ENCODE data around the gene KRTAP12-3. TPM values are rescaled to one million over a fixed set of nuclear protein-coding genes. Genes with fewer than 3 reads are reported as not detected.

The KRTAP12-3 gene
- total and polyA plus RNA-seq, 2 donors (not counting 1 experiment from before 2014, with no cell fraction given) = not detected

- H4K20me1 ChIP-seq (ENCODE audit: control insufficient read depth, extremely low read depth, insufficient read depth, low read length) = no peaks in the 10 kb centered on the region
- H3K36me3 ChIP-seq (ENCODE audit: control insufficient read depth, insufficient read depth, low read length) = no peaks in the 10 kb centered on the region
- no peak overlapping the region for H3K4me3 ChIP-seq (replicated peaks in 1 of 4; ENCODE audit: control extremely low read depth in 1 of 4, insufficient read depth in 1 of 4, low read depth in 3 of 4, low read length in 4 of 4)
- no peak overlapping the region for H3K9ac ChIP-seq (ENCODE audit: insufficient read depth, low read length)
- H3K9me3 ChIP-seq (ENCODE audit: control insufficient read depth, insufficient read depth, low read depth, low read length) = no peaks in the 10 kb centered on the region
- no peak for DNase-seq (ENCODE audit: low read depth in 2 of 2)
- no peak overlapping the region for H2AFZ ChIP-seq (ENCODE audit: low read length)
- no peak for TF ChIP-seq CTCF (conservative IDR thresholded peaks at IDR 0.05 in 1 of 2, IDR thresholded peaks at IDR 0.05 in 1 of 2; ENCODE audit: low read depth in 1 of 2, low read length in 2 of 2)
- no peak for TF ChIP-seq EZH2 (IDR thresholded peaks at IDR 0.05; ENCODE audit: low read length, missing control alignments)
- H3K27me3 ChIP-seq (ENCODE audit: control insufficient read depth, insufficient read depth, low read length) = no peaks in the 10 kb centered on the region
- no peaks in the 10 kb centered on the region for H3K79me2 ChIP-seq (ENCODE audit: control insufficient read depth, insufficient read depth, low read length)
- no peak overlapping the region for H3K27ac ChIP-seq (ENCODE audit: insufficient read depth, low read length)
- no peaks in the 10 kb centered on the region for H3K4me1 ChIP-seq (ENCODE audit: control insufficient read depth, extremely low read depth, insufficient read depth, low read length)
- H3K4me2 ChIP-seq (ENCODE audit: extremely low read depth, insufficient read depth, low read length) = no peak overlapping the region
These were observed 18.4 kb upstream of the KRTAP12-3 start for GRCh38 chr21:44639331-44639655.

- TF ChIP-seq EZH2 (IDR thresholded peaks at IDR 0.05; ENCODE audit: low read length, missing control alignments) (no peak), CTCF (conservative IDR thresholded peaks at IDR 0.05 in 1 of 2, IDR thresholded peaks at IDR 0.05 in 1 of 2; ENCODE audit: low read depth in 1 of 2, low read length in 2 of 2) (no peak)
- no peak overlapping the region for H3K4me3 ChIP-seq (replicated peaks in 1 of 4; ENCODE audit: control extremely low read depth in 1 of 4, insufficient read depth in 1 of 4, low read depth in 3 of 4, low read length in 4 of 4)
- no peaks in the 10 kb centered on the region for H3K36me3 ChIP-seq (ENCODE audit: control insufficient read depth, insufficient read depth, low read length)
- no peaks in the 10 kb centered on the region for H4K20me1 ChIP-seq (ENCODE audit: control insufficient read depth, extremely low read depth, insufficient read depth, low read length)
- H3K9ac ChIP-seq (ENCODE audit: insufficient read depth, low read length) = no peak overlapping the region
- DNase-seq (ENCODE audit: low read depth in 2 of 2) = no peak
- no peaks in the 10 kb centered on the region for H3K4me1 ChIP-seq (ENCODE audit: control insufficient read depth, extremely low read depth, insufficient read depth, low read length)
- no peak overlapping the region for H3K27ac ChIP-seq (ENCODE audit: insufficient read depth, low read length)
- no peaks in the 10 kb centered on the region for H3K79me2 ChIP-seq (ENCODE audit: control insufficient read depth, insufficient read depth, low read length)
- no peaks in the 10 kb centered on the region for H3K27me3 ChIP-seq (ENCODE audit: control insufficient read depth, insufficient read depth, low read length)
- no peak overlapping the region for H2AFZ ChIP-seq (ENCODE audit: low read length)
- no peaks in the 10 kb centered on the region for H3K9me3 ChIP-seq (ENCODE audit: control insufficient read depth, insufficient read depth, low read depth, low read length)
- no peak overlapping the region for H3K4me2 ChIP-seq (ENCODE audit: extremely low read depth, insufficient read depth, low read length)
These were observed 17.0 kb upstream of the KRTAP12-3 start for GRCh38 chr21:44640761-44641160.

GRCh38 chr21:44643741-44644310 is 13.9 kb upstream of the KRTAP12-3 start:
- H2AFZ ChIP-seq (ENCODE audit: low read length) = no peak overlapping the region
- no peak for TF ChIP-seq CTCF (conservative IDR thresholded peaks at IDR 0.05 in 1 of 2, IDR thresholded peaks at IDR 0.05 in 1 of 2; ENCODE audit: low read depth in 1 of 2, low read length in 2 of 2)
- TF ChIP-seq EZH2 (IDR thresholded peaks at IDR 0.05; ENCODE audit: low read length, missing control alignments) = no peak
- no peaks in the 10 kb centered on the region for H3K36me3 ChIP-seq (ENCODE audit: control insufficient read depth, insufficient read depth, low read length)
- no peak overlapping the region for H3K4me3 ChIP-seq (replicated peaks in 1 of 4; ENCODE audit: control extremely low read depth in 1 of 4, insufficient read depth in 1 of 4, low read depth in 3 of 4, low read length in 4 of 4)
- DNase-seq (ENCODE audit: low read depth in 2 of 2) = no peak
- no peaks in the 10 kb centered on the region for H3K79me2 ChIP-seq (ENCODE audit: control insufficient read depth, insufficient read depth, low read length)
- H3K4me2 ChIP-seq (ENCODE audit: extremely low read depth, insufficient read depth, low read length) = no peak overlapping the region
- no peak overlapping the region for H3K9ac ChIP-seq (ENCODE audit: insufficient read depth, low read length)
- no peaks in the 10 kb centered on the region for H3K9me3 ChIP-seq (ENCODE audit: control insufficient read depth, insufficient read depth, low read depth, low read length)
- H3K27me3 ChIP-seq (ENCODE audit: control insufficient read depth, insufficient read depth, low read length) = no peaks in the 10 kb centered on the region
- H3K27ac ChIP-seq (ENCODE audit: insufficient read depth, low read length) = no peak overlapping the region
- H3K4me1 ChIP-seq (ENCODE audit: control insufficient read depth, extremely low read depth, insufficient read depth, low read length) = no peaks in the 10 kb centered on the region
- no peaks in the 10 kb centered on the region for H4K20me1 ChIP-seq (ENCODE audit: control insufficient read depth, extremely low read depth, insufficient read depth, low read length)
